Activated CD4-positive, alpha-beta T cell treated with anti-CD3 and anti-CD28 coated beads for 4 hours (primary cell): Measurements from ENCODE around the gene FTCD.

Experiments
- DNase-seq, 2 donors: peaks; one replicate each; pipeline ENCODE4 v3.0.0-alpha.2; 2020

FTCD gene

GRCh38 chr21:46104104-46104503 is 51.3 kb downstream of the FTCD start:
- DNase-seq: no peak

GRCh38 chr21:46100906-46101305 is 54.5 kb downstream of the FTCD start:
- no peak for DNase-seq

- no peak for DNase-seq
Measured at GRCh38 chr21:46100426-46100825, 55.0 kb downstream of the FTCD start.

- no peak for DNase-seq
Measured at GRCh38 chr21:46100020-46100419, 55.4 kb downstream of the FTCD start.

GRCh38 chr21:46099476-46099875 is 55.9 kb downstream of the FTCD start:
- DNase-seq: no peak

GRCh38 chr21:46098303-46099141 is 56.9 kb downstream of the FTCD start:
- no peak for DNase-seq

- peak; percentile 44 to 49 for DNase-seq
Measured at GRCh38 chr21:46097336-46098293, 57.8 kb downstream of the FTCD start, which contains the start of gene COL6A2. Gene COL6A2 (plus strand): TSS chr21:46098112.

GRCh38 chr21:46096596-46097335 is 58.6 kb downstream of the FTCD start:
- DNase-seq: no peak

GRCh38 chr21:46095814-46096595 is 59.4 kb downstream of the FTCD start:
- no peak for DNase-seq

GRCh38 chr21:46095083-46095719 is 60.2 kb downstream of the FTCD start:
- DNase-seq: no peak

GRCh38 chr21:46094401-46095082 is 60.8 kb downstream of the FTCD start:
- DNase-seq: no peak

- no peak for DNase-seq
Measured at GRCh38 chr21:46093668-46094400, 61.5 kb downstream of the FTCD start.

GRCh38 chr21:46092811-46093667 is 62.3 kb downstream of the FTCD start:
- DNase-seq: no peak

- DNase-seq: no peak
Measured at GRCh38 chr21:46092026-46092764, 63.2 kb downstream of the FTCD start.

GRCh38 chr21:46091631-46092025 is 63.8 kb downstream of the FTCD start:
- DNase-seq: no peak

GRCh38 chr21:46091118-46091517 is 64.3 kb downstream of the FTCD start:
- no peak for DNase-seq

GRCh38 chr21:46089285-46089684 is 66.1 kb downstream of the FTCD start:
- DNase-seq: no peak

GRCh38 chr21:46088189-46088588 is 67.2 kb downstream of the FTCD start:
- DNase-seq: no peak

- no peak for DNase-seq
Measured at GRCh38 chr21:46087641-46088040, 67.7 kb downstream of the FTCD start.
